Loucy (cell line): ENCODE measurements around the gene HMGCS2.

ENCODE experiments used
- CTCF ChIP-seq: fragments of 200-600 bp; sonication (generic); conservative IDR thresholded peaks from 2 replicates; pipeline ENCODE4 v1.5.1; 2014; ENCODE audit warnings: mild to moderate bottlenecking, antibody characterized with exemption, low read length
- EZH2phosphoT487 ChIP-seq: fragments of 200-600 bp; IDR thresholded peaks from 2 replicates; pipeline ENCODE4 v1.6.1; 2018; ENCODE audit warnings: antibody characterized with exemption, mild to moderate bottlenecking, moderate library complexity, borderline replicate concordance

DNA sequence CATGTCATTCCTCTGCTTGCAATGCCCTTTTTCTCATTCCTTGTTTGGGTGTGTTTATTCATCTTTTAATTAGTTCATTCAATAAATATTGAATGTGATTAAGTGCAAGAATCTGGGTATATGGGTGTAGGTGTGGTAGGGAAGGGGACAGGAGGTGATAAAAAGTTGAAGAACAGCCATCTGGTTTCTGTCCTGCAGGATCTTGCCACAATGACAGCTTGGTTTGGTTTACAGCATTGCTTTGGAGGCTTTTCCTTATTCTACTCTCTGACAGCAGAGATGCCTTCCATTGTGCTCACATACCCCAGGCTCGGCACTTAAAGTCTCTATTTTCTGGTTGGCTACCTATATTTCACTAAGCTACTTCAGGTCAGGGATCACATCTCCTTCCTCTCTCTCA lies 45.6 kb upstream of the HMGCS2 start:
- no peak for TF ChIP-seq CTCF
- no peak for TF ChIP-seq EZH2phosphoT487
